Transverse colon (tissue), 4 donors: ENCODE measurements around the gene NTRK2. TPM values are rescaled to one million over a fixed set of nuclear protein-coding genes. Genes with fewer than 3 reads are reported as not detected.

Experiments used
- DNase-seq: peaks from one replicate; pipeline ENCODE4 v3.0.0-alpha.2; 2019
- H3K27ac ChIP-seq, 4 donors: fragments of 200-600 bp; sonication (generic); 2 replicates each; pipeline ENCODE4 v1.5.1; 2016 to 2018; ENCODE audit warnings: inconsistent platforms in 4 of 4
- H3K27me3 ChIP-seq: fragments of 200-600 bp; sonication (generic); 2 replicates; pipeline ENCODE4 v1.5.1; 2017; ENCODE audit warnings: inconsistent platforms
- H3K36me3 ChIP-seq, 4 donors: fragments of 200-600 bp; sonication (generic); 2 replicates each; pipeline ENCODE4 v1.5.1; 2017 to 2019; ENCODE audit warnings: inconsistent platforms in 4 of 4
- H3K4me1 ChIP-seq, 4 donors: fragments of 200-600 bp; sonication (generic); 2 replicates each; pipeline ENCODE4 v1.5.1; 2017 to 2020; ENCODE audit warnings: inconsistent platforms in 4 of 4
- H3K4me3 ChIP-seq, 4 donors: fragments of 200-600 bp; sonication (generic); 1 replicate in 1 of 4; 2 replicates in 3 of 4; pipeline versions ENCODE4 v1.5.1 to v1.6.1; 2017 to 2019; ENCODE audit warnings: inconsistent platforms in 4 of 4
- H3K9me3 ChIP-seq, 2 donors: fragments of 200-600 bp; sonication (generic); 2 replicates each; pipeline ENCODE4 v1.5.1; 2017 to 2019; ENCODE audit warnings: inconsistent platforms in 2 of 2
- EP300 ChIP-seq: sonication (generic); formaldehyde crosslinking; IDR thresholded peaks from one replicate; pipeline ENCODE4 v1.6.1; 2017; ENCODE audit warnings: antibody characterized with exemption, low read depth
- POLR2A ChIP-seq: fragments of 450-650 bp; IDR thresholded peaks from one replicate; pipeline ENCODE4 v1.6.1; 2016; ENCODE audit warnings: antibody characterized with exemption, mild to moderate bottlenecking, moderate library complexity
- POLR2AphosphoS5 ChIP-seq, 3 donors: sonication (generic); formaldehyde crosslinking; IDR thresholded peaks; one replicate each; pipeline ENCODE4 v1.6.1; 2016; ENCODE audit warnings: antibody characterized with exemption in 3 of 3
- WGBS, 2 donors: methylation state at CpG; one replicate each; pipeline ENCODE4 v1.1.5; 2018; ENCODE audit warnings: low coverage in 1 of 2; 5-methylcytosine and 5-hydroxymethylcytosine counted together
- in situ Hi-C, 4 donors: fragments of 200-750 bp; cut with MboI; loops; one replicate each; pipeline versions ENCODE4 v1.15.0 to v1.15.1; 2017; ENCODE audit warnings: low sequenced_read_pairs in 3 of 4, low pct_ligation_motif_present in 1 of 4, low pct_unique_long_range_greater_than_20kb in 1 of 4
- intact Hi-C: fragments of 100-400 bp; cut with DNase I; formaldehyde crosslinking; loops from one replicate; pipeline ENCODE4 v1.15.1; 2023; ENCODE audit warnings: low total_unique reads
- total RNA-seq, 4 donors: library from RNA; depleted of rRNA; stranded (reverse); fragments of >200 nt; gene quantifications; one replicate each; pipeline ENCODE4 v1.1.0, GENCODE V29; 2016
- TF ChIP-seq, protein P1 (sequence below), 5 experiments: fragments of 200-600 bp in 3 of 5; fragments of 450-650 bp in 2 of 5; sonication (generic) in 3 of 5; IDR thresholded peaks; 1 replicate in 2 of 5; 2 replicates in 3 of 5; pipeline ENCODE4 v1.5.1; 2016 to 2017; ENCODE audit warnings: antibody characterized with exemption in 5 of 5, inconsistent platforms in 3 of 5, mild to moderate bottlenecking in 2 of 5, moderate library complexity in 1 of 5

NTRK2 gene
- total RNA-seq, 4 donors from 2014 or later = 2.2 to 10.1 (median 6.4) TPM

DNA sequence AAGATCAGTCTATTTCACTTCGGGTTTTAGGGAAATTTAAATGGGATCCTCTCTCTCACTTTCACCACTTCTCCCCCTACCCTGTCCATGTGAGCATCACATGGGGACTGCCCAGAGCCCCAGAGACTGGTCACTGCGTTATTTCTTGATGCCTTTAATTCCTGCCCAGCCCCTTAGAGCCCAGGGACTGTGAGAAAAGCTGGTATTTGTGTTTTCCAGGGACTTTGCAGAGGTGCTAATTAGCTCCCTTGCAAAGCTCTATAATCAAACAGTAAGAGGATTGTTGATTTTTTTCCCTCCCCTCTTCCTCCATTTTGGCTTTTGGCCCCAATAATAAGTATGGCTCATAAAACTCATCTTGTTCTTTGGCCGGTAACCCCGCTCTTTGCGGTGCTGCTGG, 35.6 kb downstream of the NTRK2 start:
- Histone ChIP-seq H3K27me3 (no peaks in the 10 kb centered on the region), H3K4me1 (no peaks in the 10 kb centered on the region), H3K36me3 (no peaks in the 10 kb centered on the region), H3K9me3 (no peaks in the 10 kb centered on the region), H3K27ac (no peak overlapping the region), H3K4me3 (no peak overlapping the region)
- no peak for TF ChIP-seq POLR2AphosphoS5 (IDR thresholded peaks at IDR 0.05)
- TF ChIP-seq, protein P1, sequence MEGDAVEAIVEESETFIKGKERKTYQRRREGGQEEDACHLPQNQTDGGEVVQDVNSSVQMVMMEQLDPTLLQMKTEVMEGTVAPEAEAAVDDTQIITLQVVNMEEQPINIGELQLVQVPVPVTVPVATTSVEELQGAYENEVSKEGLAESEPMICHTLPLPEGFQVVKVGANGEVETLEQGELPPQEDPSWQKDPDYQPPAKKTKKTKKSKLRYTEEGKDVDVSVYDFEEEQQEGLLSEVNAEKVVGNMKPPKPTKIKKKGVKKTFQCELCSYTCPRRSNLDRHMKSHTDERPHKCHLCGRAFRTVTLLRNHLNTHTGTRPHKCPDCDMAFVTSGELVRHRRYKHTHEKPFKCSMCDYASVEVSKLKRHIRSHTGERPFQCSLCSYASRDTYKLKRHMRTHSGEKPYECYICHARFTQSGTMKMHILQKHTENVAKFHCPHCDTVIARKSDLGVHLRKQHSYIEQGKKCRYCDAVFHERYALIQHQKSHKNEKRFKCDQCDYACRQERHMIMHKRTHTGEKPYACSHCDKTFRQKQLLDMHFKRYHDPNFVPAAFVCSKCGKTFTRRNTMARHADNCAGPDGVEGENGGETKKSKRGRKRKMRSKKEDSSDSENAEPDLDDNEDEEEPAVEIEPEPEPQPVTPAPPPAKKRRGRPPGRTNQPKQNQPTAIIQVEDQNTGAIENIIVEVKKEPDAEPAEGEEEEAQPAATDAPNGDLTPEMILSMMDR (IDR thresholded peaks at IDR 0.05) = no peak
- 79 to 100% methylated on average over 1 to 5 of the region's 5 CpGs for WGBS, 2 donors
- in situ Hi-C loops = no loop called here
- DNase-seq = no peak
- intact Hi-C loops = no loop called here

DNA sequence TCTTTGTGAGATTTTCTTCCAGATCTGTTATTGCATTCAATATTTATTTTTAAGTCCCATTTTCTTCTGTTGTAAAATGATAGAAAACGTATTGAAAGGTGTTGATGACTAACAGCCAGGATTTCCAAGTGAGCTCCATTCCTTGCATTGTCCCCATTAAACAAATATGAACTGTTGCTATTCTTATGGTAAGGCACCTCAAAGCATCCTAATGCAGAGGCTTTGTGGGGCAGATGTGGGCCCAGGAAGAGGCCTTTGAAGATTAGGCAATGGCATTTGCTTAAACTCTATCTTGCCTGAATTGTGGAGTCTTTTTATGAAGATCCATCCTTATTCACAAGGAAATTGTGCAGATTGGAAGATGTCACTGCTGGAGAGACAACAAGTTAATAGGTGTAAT, 38.9 kb downstream of the NTRK2 start:
- WGBS, 2 donors = 67 to 87% methylated on average over 1 of the region's 1 CpG
- H3K4me3 ChIP-seq = no peak overlapping the region
- no peak overlapping the region for H3K27ac ChIP-seq
- H3K9me3 ChIP-seq = no peaks in the 10 kb centered on the region
- in situ Hi-C loops = no loop called here
- H3K36me3 ChIP-seq = no peaks in the 10 kb centered on the region
- H3K4me1 ChIP-seq = no peaks in the 10 kb centered on the region
- intact Hi-C loops = no loop called here
- DNase-seq = no peak
- TF ChIP-seq POLR2AphosphoS5 (IDR thresholded peaks at IDR 0.05) (no peak), POLR2A (no peak), EP300 (no peak)
- TF ChIP-seq, protein P1 (IDR thresholded peaks at IDR 0.05) = no peak
- H3K27me3 ChIP-seq = no peaks in the 10 kb centered on the region

DNA sequence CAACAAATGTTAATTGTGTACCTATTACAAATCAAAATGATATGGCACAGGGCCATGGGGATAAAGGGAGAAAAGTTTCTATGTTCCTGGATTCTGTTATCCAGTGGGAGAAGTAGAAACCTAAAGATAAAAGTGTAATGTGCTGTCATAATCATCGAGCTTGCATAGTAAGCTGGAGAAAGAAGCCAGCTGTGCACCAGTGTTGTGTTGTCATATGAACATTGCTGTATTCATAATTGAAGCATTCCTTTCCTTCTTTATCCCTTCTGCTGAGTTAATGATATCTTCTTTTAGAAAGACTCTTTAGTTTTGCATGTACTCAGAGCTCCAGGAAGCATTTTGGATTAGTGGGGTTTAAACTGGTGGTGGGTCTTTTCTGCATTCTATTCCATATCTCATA, 39.5 kb downstream of the NTRK2 start:
- no peak for TF ChIP-seq EP300
- TF ChIP-seq POLR2AphosphoS5 (IDR thresholded peaks at IDR 0.05) = no peak
- no peak for TF ChIP-seq POLR2A
- TF ChIP-seq, protein P1 (IDR thresholded peaks at IDR 0.05) = no peak
- WGBS, 2 donors = 55 to 70% methylated on average over 1 of the region's 1 CpG
- no peaks in the 10 kb centered on the region for H3K4me1 ChIP-seq
- H3K36me3 ChIP-seq = no peaks in the 10 kb centered on the region
- DNase-seq = no peak
- intact Hi-C loops (no loop called here), in situ Hi-C loops (no loop called here)
- no peak overlapping the region for H3K27ac ChIP-seq
- H3K9me3 ChIP-seq = no peaks in the 10 kb centered on the region
- no peak overlapping the region for H3K4me3 ChIP-seq
- H3K27me3 ChIP-seq = no peaks in the 10 kb centered on the region

DNA sequence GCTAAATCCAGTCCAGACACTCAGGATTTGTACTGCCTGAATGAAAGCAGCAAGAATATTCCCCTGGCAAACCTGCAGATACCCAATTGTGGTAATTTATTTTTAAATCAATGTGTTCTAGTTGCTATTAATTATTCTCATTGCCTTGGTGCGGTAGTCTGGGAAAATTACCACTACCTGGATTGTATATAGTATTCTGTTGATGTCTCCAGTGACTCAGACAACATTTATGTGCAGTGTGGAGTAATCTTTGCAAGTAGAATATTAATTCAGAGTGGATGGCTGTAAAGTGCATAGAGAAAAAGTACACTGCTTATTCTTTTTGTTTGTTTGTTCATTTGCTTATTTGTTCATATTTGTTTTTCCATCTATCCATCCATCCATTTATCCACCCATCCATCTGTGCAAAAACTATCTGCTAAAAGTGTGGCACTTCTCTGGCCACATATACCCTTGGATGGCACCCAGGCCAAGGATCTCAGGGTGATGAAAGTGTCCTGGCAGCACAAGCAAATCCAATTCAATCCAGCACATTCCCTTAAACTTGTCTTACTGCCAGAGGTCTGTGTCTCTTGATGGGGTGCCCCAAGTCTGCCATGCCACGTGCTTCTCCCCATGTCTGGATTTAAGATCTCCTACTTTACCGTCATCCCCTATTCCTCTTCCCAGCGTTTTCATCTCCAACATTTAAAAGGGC, 41.3 kb downstream of the NTRK2 start:
- 83 to 90% methylated on average over 4 of the region's 4 CpGs for WGBS, 2 donors
- Histone ChIP-seq H3K27ac (no peak overlapping the region), H3K4me1 (no peaks in the 10 kb centered on the region), H3K4me3 (no peak overlapping the region), H3K27me3 (no peaks in the 10 kb centered on the region), H3K9me3 (no peaks in the 10 kb centered on the region), H3K36me3 (no peaks in the 10 kb centered on the region)
- no peak for DNase-seq
- in situ Hi-C loops (no loop called here), intact Hi-C loops (no loop called here)
- TF ChIP-seq POLR2AphosphoS5 (IDR thresholded peaks at IDR 0.05) (no peak), POLR2A (no peak), EP300 (no peak)
- TF ChIP-seq, protein P1 (IDR thresholded peaks at IDR 0.05) = no peak
